ENCODE measurements around the gene TPM1.

Gene TPM1

DNA sequence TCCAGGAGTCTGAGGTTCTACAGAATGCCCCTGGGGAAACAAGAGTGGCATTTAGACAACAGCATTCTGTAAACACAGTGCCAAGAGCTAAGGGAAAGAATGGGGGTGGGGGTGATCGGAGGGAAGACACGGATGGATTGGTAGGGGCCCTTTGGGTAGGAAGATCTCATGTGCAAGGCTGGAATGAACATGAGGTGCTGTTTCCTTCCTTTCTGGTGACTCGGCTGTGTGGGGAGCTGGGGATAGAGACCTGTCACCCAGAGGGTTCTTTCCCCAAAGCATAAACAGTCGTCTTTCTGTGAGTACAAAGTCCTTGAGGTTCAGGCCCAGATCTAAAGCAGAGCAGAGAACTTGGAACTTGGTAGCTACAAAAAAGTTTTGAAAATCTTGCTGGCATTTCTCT lies 11.7 kb downstream of the TPM1 start:
- no peak overlapping the region for H3K27ac ChIP-seq (ENCODE audit: low read depth, low read length)
- H3K36me3 ChIP-seq (ENCODE audit: low read length): no peaks in the 10 kb centered on the region
- no peaks in the 10 kb centered on the region for H4K20me1 ChIP-seq (ENCODE audit: low read depth, low read length)
- no peak overlapping the region for H3K4me3 ChIP-seq (ENCODE audit: insufficient read depth, low read length, poor library complexity, severe bottlenecking)
- no peaks in the 10 kb centered on the region for H3K79me2 ChIP-seq (ENCODE audit: insufficient read depth, low read length)
- no peak for TF ChIP-seq EZH2phosphoT487 (conservative IDR thresholded peaks at IDR 0.05; ENCODE audit: low read length)
- TF ChIP-seq, protein P1, sequence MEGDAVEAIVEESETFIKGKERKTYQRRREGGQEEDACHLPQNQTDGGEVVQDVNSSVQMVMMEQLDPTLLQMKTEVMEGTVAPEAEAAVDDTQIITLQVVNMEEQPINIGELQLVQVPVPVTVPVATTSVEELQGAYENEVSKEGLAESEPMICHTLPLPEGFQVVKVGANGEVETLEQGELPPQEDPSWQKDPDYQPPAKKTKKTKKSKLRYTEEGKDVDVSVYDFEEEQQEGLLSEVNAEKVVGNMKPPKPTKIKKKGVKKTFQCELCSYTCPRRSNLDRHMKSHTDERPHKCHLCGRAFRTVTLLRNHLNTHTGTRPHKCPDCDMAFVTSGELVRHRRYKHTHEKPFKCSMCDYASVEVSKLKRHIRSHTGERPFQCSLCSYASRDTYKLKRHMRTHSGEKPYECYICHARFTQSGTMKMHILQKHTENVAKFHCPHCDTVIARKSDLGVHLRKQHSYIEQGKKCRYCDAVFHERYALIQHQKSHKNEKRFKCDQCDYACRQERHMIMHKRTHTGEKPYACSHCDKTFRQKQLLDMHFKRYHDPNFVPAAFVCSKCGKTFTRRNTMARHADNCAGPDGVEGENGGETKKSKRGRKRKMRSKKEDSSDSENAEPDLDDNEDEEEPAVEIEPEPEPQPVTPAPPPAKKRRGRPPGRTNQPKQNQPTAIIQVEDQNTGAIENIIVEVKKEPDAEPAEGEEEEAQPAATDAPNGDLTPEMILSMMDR (IDR thresholded peaks at IDR 0.05; ENCODE audit: insufficient read depth, low read length, poor library complexity, severe bottlenecking): no peak
- H3K9me2 ChIP-seq (replicated peaks; ENCODE audit: insufficient read depth, low read length): no peaks in the 10 kb centered on the region
- H3K27me3 ChIP-seq (ENCODE audit: low read length): no peaks in the 10 kb centered on the region
- no peak overlapping the region for H3K9ac ChIP-seq (ENCODE audit: low read length)
- H3K9me3 ChIP-seq (ENCODE audit: insufficient read depth, low read length): no peaks in the 10 kb centered on the region
- no peak overlapping the region for H2AFZ ChIP-seq (ENCODE audit: low read depth, low read length, severe bottlenecking)
- H3F3A ChIP-seq (ENCODE audit: insufficient read depth): peaks cover 5% of the 10 kb centered on the region; the same call in 1 of the 2 replicates
- no peak overlapping the region for H3K4me2 ChIP-seq (ENCODE audit: low read depth, low read length, poor library complexity, severe bottlenecking)

DNA sequence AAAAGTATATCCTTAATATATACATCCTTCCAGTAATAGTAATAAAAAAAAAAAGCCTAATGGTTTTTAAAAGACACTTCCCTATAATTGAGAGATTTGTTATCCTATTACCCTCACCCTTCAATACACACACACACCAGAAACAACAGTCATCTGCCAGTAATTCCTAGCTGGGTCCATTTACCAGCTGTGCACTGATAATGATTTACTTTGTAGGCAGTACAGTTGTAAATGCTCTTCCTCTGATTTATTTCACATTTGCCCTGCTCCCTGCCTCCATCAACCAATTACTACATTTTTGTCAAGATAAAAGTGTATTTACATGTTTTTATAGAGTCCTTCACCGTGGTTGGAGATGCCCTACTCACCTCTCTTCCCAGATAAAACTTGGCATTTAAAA lies 12.4 kb downstream of the TPM1 start:
- H3K4me2 ChIP-seq (ENCODE audit: low read depth, low read length, poor library complexity, severe bottlenecking): no peak overlapping the region
- no peaks in the 10 kb centered on the region for H3K79me2 ChIP-seq (ENCODE audit: insufficient read depth, low read length)

DNA sequence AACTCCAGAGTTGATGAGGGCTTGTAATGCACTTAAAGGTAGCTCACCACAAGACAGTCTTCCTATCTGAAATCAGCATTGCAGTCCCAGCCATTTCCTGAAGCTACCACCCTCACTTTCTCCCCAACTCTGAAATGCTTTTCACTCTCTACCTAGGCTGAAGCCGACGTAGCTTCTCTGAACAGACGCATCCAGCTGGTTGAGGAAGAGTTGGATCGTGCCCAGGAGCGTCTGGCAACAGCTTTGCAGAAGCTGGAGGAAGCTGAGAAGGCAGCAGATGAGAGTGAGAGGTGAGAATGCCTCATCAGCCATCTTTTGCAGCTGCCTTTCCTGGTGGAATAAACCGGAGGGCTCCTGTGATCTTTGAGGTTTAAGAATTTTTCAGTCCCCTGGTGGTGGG lies 14.3 kb downstream of the TPM1 start:
- Histone ChIP-seq H3K27ac (ENCODE audit: low read depth, low read length) (no peak overlapping the region), H3K79me2 (ENCODE audit: insufficient read depth, low read length) (no peaks in the 10 kb centered on the region), H3K4me3 (ENCODE audit: insufficient read depth, low read length, poor library complexity, severe bottlenecking) (no peak overlapping the region), H3K9ac (ENCODE audit: low read length) (no peak overlapping the region), H3K27me3 (ENCODE audit: low read length) (no peaks in the 10 kb centered on the region), H3K9me2 (replicated peaks; ENCODE audit: insufficient read depth, low read length) (no peaks in the 10 kb centered on the region), H3K36me3 (ENCODE audit: low read length) (no peaks in the 10 kb centered on the region), H4K20me1 (ENCODE audit: low read depth, low read length) (no peaks in the 10 kb centered on the region), H3K4me2 (ENCODE audit: low read depth, low read length, poor library complexity, severe bottlenecking) (no peak overlapping the region), H3K9me3 (ENCODE audit: insufficient read depth, low read length) (no peaks in the 10 kb centered on the region), H2AFZ (ENCODE audit: low read depth, low read length, severe bottlenecking) (no peak overlapping the region), H3F3A (ENCODE audit: insufficient read depth) (no peaks in the 10 kb centered on the region)
- TF ChIP-seq EZH2phosphoT487 (conservative IDR thresholded peaks at IDR 0.05; ENCODE audit: low read length): no peak
- TF ChIP-seq, protein P1 (IDR thresholded peaks at IDR 0.05; ENCODE audit: insufficient read depth, low read length, poor library complexity, severe bottlenecking): no peak

More for the DNA sequence above, 12.4 kb downstream of the TPM1 start:
- Histone ChIP-seq H3K36me3 (ENCODE audit: low read length) (no peaks in the 10 kb centered on the region), H3K27me3 (ENCODE audit: low read length) (no peaks in the 10 kb centered on the region), H3K9me2 (replicated peaks; ENCODE audit: insufficient read depth, low read length) (no peaks in the 10 kb centered on the region), H2AFZ (ENCODE audit: low read depth, low read length, severe bottlenecking) (no peak overlapping the region), H3K9ac (ENCODE audit: low read length) (no peak overlapping the region), H3F3A (ENCODE audit: insufficient read depth) (no peaks in the 10 kb centered on the region), H3K9me3 (ENCODE audit: insufficient read depth, low read length) (no peaks in the 10 kb centered on the region), H3K27ac (ENCODE audit: low read depth, low read length) (no peak overlapping the region), H4K20me1 (ENCODE audit: low read depth, low read length) (no peaks in the 10 kb centered on the region), H3K4me3 (ENCODE audit: insufficient read depth, low read length, poor library complexity, severe bottlenecking) (no peak overlapping the region)
- TF ChIP-seq, protein P1 (IDR thresholded peaks at IDR 0.05; ENCODE audit: insufficient read depth, low read length, poor library complexity, severe bottlenecking): no peak
- no peak for TF ChIP-seq EZH2phosphoT487 (conservative IDR thresholded peaks at IDR 0.05; ENCODE audit: low read length)

All from SU-DHL-6 (cell line).